OCI-LY7 (cell line): ENCODE results near the gene LDAH.

ENCODE experiments used
- EZH2phosphoT487 ChIP-seq: fragments of 200-600 bp; sonication (generic); IDR thresholded peaks from 2 replicates; pipeline ENCODE4 v1.6.1; 2018; ENCODE audit warnings: low read depth, borderline replicate concordance, mild to moderate bottlenecking, mixed run types, antibody characterized with exemption, low read length, moderate library complexity, mixed read lengths
- TF ChIP-seq, protein P1 (sequence below): fragments of 200-600 bp; sonication (generic); conservative IDR thresholded peaks from 2 replicates; pipeline ENCODE4 v1.5.1; 2014; ENCODE audit warnings: mild to moderate bottlenecking, antibody characterized with exemption, low read length, moderate library complexity, mixed read lengths

DNA sequence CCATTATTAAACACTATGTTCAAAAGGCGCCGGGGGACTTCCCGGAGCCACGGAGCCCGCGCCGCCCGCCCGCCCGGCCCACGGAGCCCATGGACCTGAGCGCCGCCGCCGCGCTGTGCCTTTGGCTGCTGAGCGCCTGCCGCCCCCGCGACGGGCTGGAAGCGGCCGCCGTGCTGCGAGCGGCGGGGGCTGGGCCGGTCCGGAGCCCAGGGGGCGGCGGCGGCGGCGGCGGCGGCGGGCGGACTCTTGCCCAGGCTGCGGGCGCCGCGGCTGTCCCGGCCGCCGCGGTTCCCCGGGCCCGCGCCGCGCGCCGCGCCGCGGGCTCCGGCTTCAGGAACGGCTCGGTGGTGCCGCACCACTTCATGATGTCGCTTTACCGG is 155.8 kb downstream of the LDAH start:
- TF ChIP-seq, protein P1, sequence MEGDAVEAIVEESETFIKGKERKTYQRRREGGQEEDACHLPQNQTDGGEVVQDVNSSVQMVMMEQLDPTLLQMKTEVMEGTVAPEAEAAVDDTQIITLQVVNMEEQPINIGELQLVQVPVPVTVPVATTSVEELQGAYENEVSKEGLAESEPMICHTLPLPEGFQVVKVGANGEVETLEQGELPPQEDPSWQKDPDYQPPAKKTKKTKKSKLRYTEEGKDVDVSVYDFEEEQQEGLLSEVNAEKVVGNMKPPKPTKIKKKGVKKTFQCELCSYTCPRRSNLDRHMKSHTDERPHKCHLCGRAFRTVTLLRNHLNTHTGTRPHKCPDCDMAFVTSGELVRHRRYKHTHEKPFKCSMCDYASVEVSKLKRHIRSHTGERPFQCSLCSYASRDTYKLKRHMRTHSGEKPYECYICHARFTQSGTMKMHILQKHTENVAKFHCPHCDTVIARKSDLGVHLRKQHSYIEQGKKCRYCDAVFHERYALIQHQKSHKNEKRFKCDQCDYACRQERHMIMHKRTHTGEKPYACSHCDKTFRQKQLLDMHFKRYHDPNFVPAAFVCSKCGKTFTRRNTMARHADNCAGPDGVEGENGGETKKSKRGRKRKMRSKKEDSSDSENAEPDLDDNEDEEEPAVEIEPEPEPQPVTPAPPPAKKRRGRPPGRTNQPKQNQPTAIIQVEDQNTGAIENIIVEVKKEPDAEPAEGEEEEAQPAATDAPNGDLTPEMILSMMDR, result no peak
- no peak for TF ChIP-seq EZH2phosphoT487
